GM12801 (cell line): ENCODE measurements around the gene PRR3.

Experiments used
- TF ChIP-seq, protein P1 (sequence below): IDR thresholded peaks from one replicate; pipeline ENCODE4 v1.5.1; 2011; ENCODE audit warnings: control low read depth; ENCODE audit not compliant: insufficient read length; ENCODE audit errors: extremely low read depth

PRR3 gene

DNA sequence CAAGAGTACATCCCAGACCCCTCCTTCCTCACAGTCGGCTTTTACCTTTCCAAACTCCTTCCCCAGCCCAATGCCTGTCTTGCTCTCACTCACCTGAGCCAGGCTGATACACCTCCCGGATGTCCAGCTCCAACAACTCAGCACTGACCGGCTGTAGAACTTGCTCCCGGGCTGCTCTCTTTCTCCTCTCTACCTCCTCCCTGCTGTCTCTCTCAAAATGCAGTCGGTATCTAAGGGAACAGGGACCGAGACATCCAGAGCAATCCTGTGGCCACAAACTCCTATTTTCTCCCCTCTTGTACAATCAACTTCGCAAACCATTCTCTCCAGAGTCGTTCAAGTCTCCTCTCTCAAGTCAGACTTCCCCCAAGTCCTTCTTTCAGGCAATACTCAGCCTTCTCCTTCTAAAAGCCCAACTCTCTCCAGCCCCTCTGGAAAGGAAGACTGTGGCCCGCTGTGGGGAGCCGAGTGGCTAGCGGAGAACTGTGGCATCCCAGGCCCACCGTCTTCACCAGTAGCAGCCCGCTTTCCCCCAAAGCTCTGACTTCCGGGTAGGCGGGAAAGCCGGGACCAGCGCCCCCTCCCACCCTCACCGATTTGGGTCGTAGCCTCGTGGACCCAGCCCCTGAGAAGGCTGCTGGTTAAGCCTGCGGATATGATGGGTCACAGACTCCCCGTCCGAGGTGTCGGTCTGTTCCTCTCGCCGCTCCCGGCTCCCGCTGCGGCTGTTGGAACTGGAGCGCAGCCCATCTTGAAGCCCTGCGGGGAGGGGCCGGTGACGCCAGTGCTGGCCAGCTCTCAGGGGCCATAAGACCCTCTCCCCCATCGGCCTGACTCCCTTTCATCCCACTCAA, 1.9 kb upstream of the PRR3 start:
- TF ChIP-seq, protein P1, sequence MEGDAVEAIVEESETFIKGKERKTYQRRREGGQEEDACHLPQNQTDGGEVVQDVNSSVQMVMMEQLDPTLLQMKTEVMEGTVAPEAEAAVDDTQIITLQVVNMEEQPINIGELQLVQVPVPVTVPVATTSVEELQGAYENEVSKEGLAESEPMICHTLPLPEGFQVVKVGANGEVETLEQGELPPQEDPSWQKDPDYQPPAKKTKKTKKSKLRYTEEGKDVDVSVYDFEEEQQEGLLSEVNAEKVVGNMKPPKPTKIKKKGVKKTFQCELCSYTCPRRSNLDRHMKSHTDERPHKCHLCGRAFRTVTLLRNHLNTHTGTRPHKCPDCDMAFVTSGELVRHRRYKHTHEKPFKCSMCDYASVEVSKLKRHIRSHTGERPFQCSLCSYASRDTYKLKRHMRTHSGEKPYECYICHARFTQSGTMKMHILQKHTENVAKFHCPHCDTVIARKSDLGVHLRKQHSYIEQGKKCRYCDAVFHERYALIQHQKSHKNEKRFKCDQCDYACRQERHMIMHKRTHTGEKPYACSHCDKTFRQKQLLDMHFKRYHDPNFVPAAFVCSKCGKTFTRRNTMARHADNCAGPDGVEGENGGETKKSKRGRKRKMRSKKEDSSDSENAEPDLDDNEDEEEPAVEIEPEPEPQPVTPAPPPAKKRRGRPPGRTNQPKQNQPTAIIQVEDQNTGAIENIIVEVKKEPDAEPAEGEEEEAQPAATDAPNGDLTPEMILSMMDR: no peak

DNA sequence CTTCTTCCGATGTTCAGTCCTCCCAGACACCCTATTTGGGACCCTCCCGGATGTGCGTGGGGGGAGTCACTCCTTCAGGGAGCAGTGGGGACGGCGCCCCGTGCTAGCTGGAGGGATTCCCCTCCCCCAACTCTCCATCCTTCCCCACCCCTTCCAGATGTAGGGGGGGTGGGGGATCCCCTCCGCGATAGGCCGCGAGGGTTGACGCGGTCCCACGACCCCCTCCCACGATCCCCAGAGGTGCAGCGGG, 1.4 kb upstream of the PRR3 start:
- TF ChIP-seq, protein P1: no peak

GRCh38 chr6:30556066-30556905, 809 bp upstream of the PRR3 start, which contains the start of gene GNL1:
Gene GNL1, minus strand, starts transcription at chr6:30556489. Its CDS starts 286 bp downstream, at chr6:30556203.
- TF ChIP-seq, protein P1: no peak

DNA sequence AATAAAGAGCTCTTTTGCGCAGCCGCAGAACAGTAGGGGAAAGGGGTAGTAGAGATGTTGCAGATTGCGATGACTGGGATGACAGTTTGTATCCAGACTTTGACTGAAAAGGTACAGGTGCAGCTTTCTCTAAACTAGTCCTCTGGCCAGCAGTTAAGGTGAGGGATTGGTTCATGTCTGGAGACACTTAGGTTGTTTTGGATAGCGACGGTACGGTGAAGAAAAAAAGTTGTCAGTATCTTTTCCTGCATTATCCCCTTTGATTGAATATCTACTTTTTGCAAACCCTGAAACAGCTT, 537 bp downstream of the PRR3 start:
- TF ChIP-seq, protein P1: no peak

GRCh38 chr6:30560930-30561329, 3.8 kb downstream of the PRR3 start:
- TF ChIP-seq, protein P1: no peak

DNA sequence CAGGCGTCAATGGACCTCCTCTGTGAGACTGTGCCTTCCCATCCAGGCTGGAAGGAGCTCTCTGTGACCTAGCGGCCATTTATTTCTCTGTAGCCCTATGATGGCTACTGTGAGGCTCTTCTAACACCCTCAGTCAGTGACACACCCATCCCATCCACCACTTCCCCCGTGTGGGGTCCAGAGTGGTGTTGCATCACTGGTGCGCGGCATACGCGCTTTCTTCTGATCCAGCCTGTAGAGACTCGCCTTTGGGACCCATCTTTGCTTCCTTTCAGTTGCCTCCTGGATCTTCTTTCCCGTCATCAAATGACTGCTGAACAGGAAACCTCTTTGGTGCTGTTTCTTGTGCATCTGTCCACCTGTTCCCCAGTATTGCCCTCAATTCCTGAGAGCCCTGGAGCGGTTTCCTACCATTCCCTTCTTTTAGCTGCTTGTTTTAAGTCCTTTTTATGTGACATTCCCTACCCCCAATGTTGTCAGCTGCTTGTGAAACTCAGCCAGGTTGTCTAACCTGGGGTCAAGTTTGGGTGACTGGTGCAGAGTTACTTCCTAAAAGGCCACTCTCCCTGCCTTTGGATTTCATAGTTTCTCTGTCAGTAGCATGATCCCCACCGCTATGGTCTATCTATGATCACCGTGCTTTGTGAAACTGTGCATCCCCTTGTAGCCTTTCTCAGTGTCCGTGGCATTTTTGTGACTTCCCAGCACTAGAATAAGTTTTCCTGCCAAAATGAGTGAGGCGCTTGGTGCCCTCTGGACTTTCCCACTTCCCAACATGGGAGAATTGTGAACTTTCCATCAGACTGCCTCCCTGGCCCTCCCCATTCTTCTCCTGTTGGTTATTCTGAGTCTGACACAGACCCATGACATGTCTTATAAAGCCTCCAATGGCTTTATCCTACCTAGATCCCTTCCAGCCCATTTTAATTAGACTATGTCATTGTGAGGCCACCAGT, 5.7 kb downstream of the PRR3 start:
- TF ChIP-seq, protein P1: no peak

- TF ChIP-seq, protein P1: no peak
These were observed 7.0 kb downstream of the PRR3 start for GRCh38 chr6:30564114-30564513.
